ENCODE data around the gene IL18R1. TPM values are rescaled to one million over a fixed set of nuclear protein-coding genes. Genes with fewer than 3 reads are reported as not detected.

Gene IL18R1
- total and polyA plus RNA-seq, 7 donors: 0.60 to 5.2 (median 1.4) TPM

DNA sequence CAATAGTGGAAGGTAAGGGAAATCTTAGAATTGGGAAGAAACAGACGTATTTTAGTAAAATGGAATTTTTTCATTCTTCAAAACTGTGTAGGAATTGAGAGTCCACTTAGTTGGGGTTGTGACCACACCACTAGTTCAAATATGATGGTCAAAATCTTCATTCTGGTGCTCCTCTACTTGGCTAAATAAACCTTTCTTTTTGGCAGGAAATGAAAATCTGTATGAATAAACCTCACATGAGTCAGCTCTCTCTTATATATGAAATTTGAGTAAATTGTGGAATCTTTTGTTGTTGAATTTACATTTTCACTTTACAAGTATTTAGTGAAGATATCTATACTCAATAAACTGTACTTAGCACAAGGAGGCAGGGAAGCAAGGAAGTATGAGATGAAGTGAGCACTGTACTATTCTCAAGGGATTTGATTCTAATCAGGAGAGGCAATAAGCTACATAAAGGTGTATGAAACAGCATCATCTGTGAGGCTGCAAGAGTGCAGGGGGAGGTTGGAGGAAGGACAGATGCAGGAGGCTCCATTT, 20.5 kb downstream of the IL18R1 start:
- WGBS, 2 donors: 82 to 92% methylated on average over 1 of the region's 1 CpG
- Histone ChIP-seq H3K4me3 (no peak overlapping the region), H3K9me3 (no peaks in the 10 kb centered on the region), H3K27ac (no peak overlapping the region), H3K36me3 (no peaks in the 10 kb centered on the region), H3K27me3 (no peaks in the 10 kb centered on the region), H3K4me1 (no peaks in the 10 kb centered on the region)
- DNase-seq: no peak
- intact Hi-C loops (cut with DNase I): no loop called here
- no peak for TF ChIP-seq EP300 (IDR thresholded peaks at IDR 0.05)
- TF ChIP-seq, protein P1, sequence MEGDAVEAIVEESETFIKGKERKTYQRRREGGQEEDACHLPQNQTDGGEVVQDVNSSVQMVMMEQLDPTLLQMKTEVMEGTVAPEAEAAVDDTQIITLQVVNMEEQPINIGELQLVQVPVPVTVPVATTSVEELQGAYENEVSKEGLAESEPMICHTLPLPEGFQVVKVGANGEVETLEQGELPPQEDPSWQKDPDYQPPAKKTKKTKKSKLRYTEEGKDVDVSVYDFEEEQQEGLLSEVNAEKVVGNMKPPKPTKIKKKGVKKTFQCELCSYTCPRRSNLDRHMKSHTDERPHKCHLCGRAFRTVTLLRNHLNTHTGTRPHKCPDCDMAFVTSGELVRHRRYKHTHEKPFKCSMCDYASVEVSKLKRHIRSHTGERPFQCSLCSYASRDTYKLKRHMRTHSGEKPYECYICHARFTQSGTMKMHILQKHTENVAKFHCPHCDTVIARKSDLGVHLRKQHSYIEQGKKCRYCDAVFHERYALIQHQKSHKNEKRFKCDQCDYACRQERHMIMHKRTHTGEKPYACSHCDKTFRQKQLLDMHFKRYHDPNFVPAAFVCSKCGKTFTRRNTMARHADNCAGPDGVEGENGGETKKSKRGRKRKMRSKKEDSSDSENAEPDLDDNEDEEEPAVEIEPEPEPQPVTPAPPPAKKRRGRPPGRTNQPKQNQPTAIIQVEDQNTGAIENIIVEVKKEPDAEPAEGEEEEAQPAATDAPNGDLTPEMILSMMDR (IDR thresholded peaks at IDR 0.05): no peak
- no peak for TF ChIP-seq POLR2A (IDR thresholded peaks at IDR 0.05)
- TF ChIP-seq POLR2AphosphoS5 (IDR thresholded peaks at IDR 0.05): no peak

DNA sequence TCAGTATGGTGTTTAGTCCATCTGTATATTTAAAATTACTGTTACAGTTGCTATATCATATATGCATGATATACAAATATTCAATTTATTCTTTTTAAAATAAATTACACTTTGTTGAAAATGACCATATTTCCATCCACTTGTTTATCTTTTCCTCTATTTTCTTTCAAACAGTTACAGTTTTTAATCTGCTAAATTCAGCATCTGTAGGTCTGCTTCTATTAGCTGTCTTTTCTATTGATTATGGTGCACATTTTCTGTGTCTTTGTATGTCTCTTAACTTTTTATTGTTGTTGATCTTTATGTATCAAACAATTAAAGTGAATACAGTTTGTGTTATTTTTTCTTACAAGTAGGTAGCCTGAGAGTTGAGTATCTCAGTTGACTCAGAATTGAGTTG, 28.1 kb downstream of the IL18R1 start:
- no peaks in the 10 kb centered on the region for H3K27me3 ChIP-seq
- H3K4me1 ChIP-seq: no peaks in the 10 kb centered on the region
- H3K36me3 ChIP-seq: no peaks in the 10 kb centered on the region
- peaks cover 0 to 4% (median 2%) of the 10 kb centered on the region in 4 donors for H3K9me3 ChIP-seq
- intact Hi-C loops (cut with DNase I): no loop called here
- H3K27ac ChIP-seq: no peak overlapping the region
- TF ChIP-seq POLR2A (IDR thresholded peaks at IDR 0.05) (no peak), POLR2AphosphoS5 (IDR thresholded peaks at IDR 0.05) (no peak), EP300 (IDR thresholded peaks at IDR 0.05) (no peak)
- TF ChIP-seq, protein P1 (IDR thresholded peaks at IDR 0.05): no peak
- no peak overlapping the region for H3K4me3 ChIP-seq
- no peak for DNase-seq

DNA sequence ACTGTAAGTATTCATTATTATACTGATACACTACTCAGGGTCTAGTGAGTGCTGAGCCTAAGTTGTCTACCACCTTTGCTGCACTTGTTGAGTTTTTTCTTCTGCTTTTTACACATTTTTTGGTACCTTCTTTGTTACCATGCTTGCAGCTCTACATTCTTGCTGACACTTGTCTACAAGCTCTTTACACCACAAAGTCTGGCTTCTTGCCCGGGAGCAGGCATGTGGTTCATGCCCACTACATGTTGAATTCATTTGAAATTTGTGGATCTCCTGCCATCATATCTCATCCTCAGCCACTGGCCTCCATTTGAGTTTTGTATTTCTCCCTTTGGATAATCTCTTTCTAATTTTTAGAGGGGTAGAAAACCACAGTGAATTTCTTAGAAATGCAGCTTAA, 29.9 kb downstream of the IL18R1 start:
- WGBS, 2 donors: 94 to 95% methylated on average over 1 of the region's 1 CpG
- no peaks in the 10 kb centered on the region for H3K27me3 ChIP-seq
- H3K9me3 ChIP-seq: peaks cover 0 to 4% (median 2%) of the 10 kb centered on the region in 4 donors
- intact Hi-C loops (cut with DNase I): no loop called here
- H3K4me3 ChIP-seq: no peak overlapping the region
- H3K27ac ChIP-seq: no peak overlapping the region
- no peaks in the 10 kb centered on the region for H3K4me1 ChIP-seq
- H3K36me3 ChIP-seq: no peaks in the 10 kb centered on the region
- DNase-seq: no peak
- no peak for TF ChIP-seq POLR2A (IDR thresholded peaks at IDR 0.05)
- TF ChIP-seq EP300 (IDR thresholded peaks at IDR 0.05): no peak
- TF ChIP-seq, protein P1 (IDR thresholded peaks at IDR 0.05): no peak
- no peak for TF ChIP-seq POLR2AphosphoS5 (IDR thresholded peaks at IDR 0.05)

DNA sequence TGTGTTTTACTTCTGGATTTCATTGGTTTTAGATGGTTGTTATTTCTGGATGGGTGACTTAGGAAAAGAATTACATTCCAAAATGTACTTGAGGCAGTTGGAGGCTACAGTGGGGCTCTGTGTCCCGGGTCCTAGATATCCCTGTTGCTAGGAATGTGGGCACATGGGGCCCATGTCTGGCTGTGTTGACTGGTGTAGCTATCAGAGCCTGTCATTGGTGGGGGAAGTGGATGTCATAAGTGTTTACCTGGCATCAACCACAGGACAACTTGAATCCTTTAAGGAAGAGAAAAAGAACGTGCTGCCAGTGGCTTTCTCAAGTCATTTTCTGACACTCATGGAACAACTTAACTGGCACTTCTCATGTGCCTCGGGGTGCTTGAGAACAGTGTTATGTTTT, 30.4 kb downstream of the IL18R1 start:
- Histone ChIP-seq H3K36me3 (no peaks in the 10 kb centered on the region), H3K4me3 (no peak overlapping the region), H3K9me3 (peaks cover 0 to 4% (median 2%) of the 10 kb centered on the region in 4 donors), H3K4me1 (no peaks in the 10 kb centered on the region), H3K27me3 (no peaks in the 10 kb centered on the region), H3K27ac (no peak overlapping the region)
- TF ChIP-seq, protein P1 (IDR thresholded peaks at IDR 0.05): no peak
- TF ChIP-seq POLR2A (IDR thresholded peaks at IDR 0.05) (no peak), EP300 (IDR thresholded peaks at IDR 0.05) (no peak), POLR2AphosphoS5 (IDR thresholded peaks at IDR 0.05) (no peak)
- no peak for DNase-seq
- 93 to 95% methylated on average over 3 of the region's 3 CpGs for WGBS, 2 donors
- intact Hi-C loops (cut with DNase I): no loop called here

All from sigmoid colon (tissue), 7 donors.